ELF-1 (cell line): ENCODE results near the gene SLC45A1.
A peak's percentile ranks its signal among the peaks of the same experiment; 100 is the strongest.

Experiments used
- DNase-seq: peaks from one replicate; pipeline ENCODE4 v3.0.0-alpha.2; 2016; ENCODE audit warnings: low read depth, low spot score

SLC45A1 gene

GRCh38 chr1:8335246-8335645 lies 17.3 kb downstream of the SLC45A1 start:
- no peak for DNase-seq

GRCh38 chr1:8337776-8338525 lies 20.0 kb downstream of the SLC45A1 start:
- no peak for DNase-seq

- no peak for DNase-seq
Observed at GRCh38 chr1:8338526-8339202, 20.8 kb downstream of the SLC45A1 start.

GRCh38 chr1:8339203-8339600 lies 21.3 kb downstream of the SLC45A1 start:
- no peak for DNase-seq

GRCh38 chr1:8340448-8340847 lies 22.5 kb downstream of the SLC45A1 start:
- DNase-seq = no peak

GRCh38 chr1:8342325-8342724 lies 24.4 kb downstream of the SLC45A1 start:
- no peak for DNase-seq

GRCh38 chr1:8343044-8343443 lies 25.1 kb downstream of the SLC45A1 start:
- no peak for DNase-seq

- DNase-seq = no peak
Observed at GRCh38 chr1:8343464-8344001, 25.6 kb downstream of the SLC45A1 start.

GRCh38 chr1:8344893-8345507 lies 27.1 kb downstream of the SLC45A1 start:
- no peak for DNase-seq

GRCh38 chr1:8345621-8346415 lies 27.9 kb downstream of the SLC45A1 start:
- no peak for DNase-seq

- DNase-seq = peak; percentile 67
Observed at GRCh38 chr1:8347635-8348034, 29.7 kb downstream of the SLC45A1 start.

- DNase-seq = peak; percentile 42
Observed at GRCh38 chr1:8348047-8348776, 30.3 kb downstream of the SLC45A1 start.

GRCh38 chr1:8348777-8349472 lies 31.0 kb downstream of the SLC45A1 start:
- peak; percentile 86 for DNase-seq

- no peak for DNase-seq
Observed at GRCh38 chr1:8349473-8349865, 31.6 kb downstream of the SLC45A1 start.

- DNase-seq = no peak
Observed at GRCh38 chr1:8349961-8350360, 32.0 kb downstream of the SLC45A1 start.

GRCh38 chr1:8350914-8351684 lies 33.2 kb downstream of the SLC45A1 start:
- DNase-seq = no peak

GRCh38 chr1:8351693-8352470 lies 34.0 kb downstream of the SLC45A1 start:
- DNase-seq = peak; percentile 63

GRCh38 chr1:8352471-8352845 lies 34.5 kb downstream of the SLC45A1 start:
- peak; percentile 68 for DNase-seq
